Stomach (tissue), 4 donors: ENCODE results near the gene PLPPR2.

ENCODE experiments used
- CTCF ChIP-seq, 7 experiments: fragments of 450-650 bp in 4 of 7; fragments of 200-600 bp in 3 of 7; sonication (generic) in 3 of 7; IDR thresholded peaks; one replicate each; pipeline ENCODE4 v1.5.1; 2016 to 2019; ENCODE audit warnings: antibody characterized with exemption in 7 of 7, control low read depth in 2 of 7, mild to moderate bottlenecking in 1 of 7
- POLR2A ChIP-seq, 4 donors: fragments of 450-650 bp; IDR thresholded peaks; one replicate each; pipeline ENCODE4 v1.6.1; 2016; ENCODE audit warnings: antibody characterized with exemption in 4 of 4, control low read depth in 2 of 4, mild to moderate bottlenecking in 1 of 4, moderate library complexity in 1 of 4

GRCh38 chr19:11382898-11383705 is 27.9 kb downstream of the PLPPR2 start:
- peak in 5 of 7 experiments; percentile 46 to 64 (median 52) for TF ChIP-seq CTCF (IDR thresholded peaks at IDR 0.05)
- no peak for TF ChIP-seq POLR2A (IDR thresholded peaks at IDR 0.05)
